GM10266 (cell line): ENCODE data around the gene RNF121.

Source experiments
- DNase-seq: peaks from one replicate; pipeline ENCODE4 v3.0.0; 2012; ENCODE audit errors: extremely low spot score
- TF ChIP-seq, protein P1 (sequence below): IDR thresholded peaks from 2 replicates; pipeline ENCODE4 v1.5.1; 2012; ENCODE audit warnings: mild to moderate bottlenecking, low read depth; ENCODE audit not compliant: control insufficient read depth, insufficient read depth; ENCODE audit errors: missing control alignments

RNF121 gene

DNA sequence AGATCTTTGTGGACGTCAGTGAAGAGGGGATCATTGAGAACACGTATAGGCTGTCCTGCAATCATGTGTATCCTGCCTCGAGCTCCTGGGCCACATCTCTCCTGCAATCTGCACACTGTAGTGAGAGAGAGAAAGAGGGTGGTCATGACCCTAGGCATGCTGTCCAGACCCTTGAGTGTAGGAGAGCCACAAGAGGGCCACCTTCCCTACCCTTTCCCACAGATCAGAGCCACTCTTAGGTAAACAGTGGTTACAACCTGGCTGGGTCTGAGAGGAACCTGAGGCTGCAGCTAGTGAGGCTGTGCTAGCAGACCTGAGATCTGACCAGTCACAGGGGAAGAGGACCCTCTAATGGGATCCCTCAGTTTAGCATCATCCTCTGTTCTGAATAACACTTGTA, 65.9 kb downstream of the RNF121 start:
- no peak for DNase-seq
- TF ChIP-seq, protein P1, sequence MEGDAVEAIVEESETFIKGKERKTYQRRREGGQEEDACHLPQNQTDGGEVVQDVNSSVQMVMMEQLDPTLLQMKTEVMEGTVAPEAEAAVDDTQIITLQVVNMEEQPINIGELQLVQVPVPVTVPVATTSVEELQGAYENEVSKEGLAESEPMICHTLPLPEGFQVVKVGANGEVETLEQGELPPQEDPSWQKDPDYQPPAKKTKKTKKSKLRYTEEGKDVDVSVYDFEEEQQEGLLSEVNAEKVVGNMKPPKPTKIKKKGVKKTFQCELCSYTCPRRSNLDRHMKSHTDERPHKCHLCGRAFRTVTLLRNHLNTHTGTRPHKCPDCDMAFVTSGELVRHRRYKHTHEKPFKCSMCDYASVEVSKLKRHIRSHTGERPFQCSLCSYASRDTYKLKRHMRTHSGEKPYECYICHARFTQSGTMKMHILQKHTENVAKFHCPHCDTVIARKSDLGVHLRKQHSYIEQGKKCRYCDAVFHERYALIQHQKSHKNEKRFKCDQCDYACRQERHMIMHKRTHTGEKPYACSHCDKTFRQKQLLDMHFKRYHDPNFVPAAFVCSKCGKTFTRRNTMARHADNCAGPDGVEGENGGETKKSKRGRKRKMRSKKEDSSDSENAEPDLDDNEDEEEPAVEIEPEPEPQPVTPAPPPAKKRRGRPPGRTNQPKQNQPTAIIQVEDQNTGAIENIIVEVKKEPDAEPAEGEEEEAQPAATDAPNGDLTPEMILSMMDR: no peak

- no peak for DNase-seq
- TF ChIP-seq, protein P1: no peak
These were observed 67.0 kb downstream of the RNF121 start for GRCh38 chr11:71995726-71996291.

DNA sequence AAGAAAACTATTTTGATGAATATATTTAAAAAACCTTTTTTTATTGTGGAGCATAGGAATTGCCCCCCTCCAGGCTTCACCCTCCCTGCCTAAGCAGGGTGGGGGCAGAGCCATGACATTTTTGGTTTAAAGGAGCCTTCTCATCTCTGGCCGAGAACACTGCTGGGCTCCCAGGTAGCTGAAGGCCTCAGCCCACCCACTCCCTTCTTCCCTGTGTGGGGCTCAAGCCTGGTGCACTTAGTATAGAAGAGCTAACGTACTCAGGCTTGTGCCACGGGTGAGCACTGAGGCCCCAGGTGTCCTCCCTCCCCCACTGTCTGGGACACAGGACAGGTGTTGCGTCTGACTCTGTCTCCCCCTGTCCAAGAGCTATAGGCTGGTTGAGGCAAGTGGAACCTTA, 67.7 kb downstream of the RNF121 start:
- TF ChIP-seq, protein P1: no peak
- DNase-seq: no peak

DNA sequence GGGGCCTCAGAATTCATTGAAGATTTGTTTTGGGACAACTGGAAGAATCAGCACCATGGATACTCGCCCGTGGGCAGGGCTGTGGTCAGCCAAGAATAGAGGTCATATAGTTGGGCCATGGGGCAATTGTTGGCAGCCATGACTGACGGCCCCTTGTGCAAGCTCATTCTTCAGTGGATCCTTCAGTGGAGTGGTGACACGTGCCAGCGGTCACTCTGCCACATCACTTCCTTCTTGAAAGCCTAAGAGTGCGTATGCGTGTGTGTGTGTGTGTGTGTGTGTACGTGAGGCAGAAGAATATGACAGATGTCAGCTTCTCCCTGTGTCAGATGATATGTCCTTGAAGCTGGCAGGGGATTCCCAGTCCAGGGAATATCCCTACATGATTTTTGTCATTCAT, 68.1 kb downstream of the RNF121 start:
- no peak for DNase-seq
- TF ChIP-seq, protein P1: no peak

- DNase-seq: no peak
- TF ChIP-seq, protein P1: no peak
These were observed 68.7 kb downstream of the RNF121 start for GRCh38 chr11:71997594-71997993.

DNA sequence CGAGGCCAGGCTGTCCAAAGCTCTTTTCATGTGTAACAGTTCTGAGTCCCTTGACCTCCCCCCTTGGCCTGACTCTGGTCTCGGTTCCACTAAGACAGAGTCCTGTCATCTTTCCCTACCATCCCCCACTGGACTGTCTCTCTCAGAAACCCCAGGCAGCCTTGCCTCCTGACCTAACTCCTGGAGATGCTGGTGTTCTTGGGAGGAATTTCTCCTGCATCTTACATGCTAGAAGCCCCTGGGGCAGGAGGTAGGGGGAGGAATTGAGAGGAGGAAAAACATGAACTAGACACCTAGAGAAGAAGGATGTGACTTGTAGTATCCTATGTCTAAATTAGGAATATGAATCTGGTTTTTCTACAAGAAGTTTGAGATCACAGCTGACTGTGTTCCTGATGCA, 69.2 kb downstream of the RNF121 start:
- no peak for DNase-seq
- TF ChIP-seq, protein P1: no peak

GRCh38 chr11:71998649-71999310, 69.9 kb downstream of the RNF121 start, which contains the start of gene IL18BP:
IL18BP (plus strand) TSS chr11:71998909; CDS start chr11:71999985, 1,076 bp downstream.
- TF ChIP-seq, protein P1: no peak
- peak; percentile 60 for DNase-seq
